OCI-LY7 (cell line): ENCODE results near the gene CLDN22. TPM values are rescaled to one million over a fixed set of nuclear protein-coding genes. Genes with fewer than 3 reads are reported as not detected.

Experiments used
- BruUV-seq: library from RNA; stranded (reverse); fragments of 400-500 nt; replicated peaks from 2 replicates; lab custom pipeline; 2021; lab: Mats Ljungman, UMichigan
- CTCF ChIA-PET: fragments of 300-600 bp; sonication (Branson Sonifier 250); formaldehyde crosslinking; loops from one replicate; lab custom pipeline; 2022; ENCODE audit warnings: antibody characterized with exemption; ENCODE audit not compliant: unreplicated experiment; lab: Charles Lee
- POLR2A ChIA-PET: fragments of 300-600 bp; sonication (Branson Sonifier 250); formaldehyde crosslinking; loops from one replicate; lab custom pipeline; 2022; ENCODE audit warnings: antibody characterized with exemption; lab: Charles Lee
- DNase-seq: peaks from one replicate; pipeline ENCODE4 v3.0.0-alpha.2; 2015; ENCODE audit warnings: low spot score
- H2AFZ ChIP-seq: fragments of 200-600 bp; sonication (generic), shearing (Covaris generic); 2 replicates; pipeline ENCODE4 v1.6.1; 2014; ENCODE audit warnings: mild to moderate bottlenecking, antibody characterized with exemption, low read length, moderate library complexity
- H3K27ac ChIP-seq: fragments of 200-600 bp; sonication (generic); 2 replicates; pipeline ENCODE4 v1.5.1; 2014; ENCODE audit warnings: mixed run types, low read depth, mild to moderate bottlenecking, moderate library complexity, low read length, inconsistent platforms; ENCODE audit not compliant: poor library complexity, severe bottlenecking
- H3K36me3 ChIP-seq: fragments of 200-600 bp; sonication (generic); 2 replicates; pipeline ENCODE4 v1.6.1; 2014; ENCODE audit warnings: mild to moderate bottlenecking, antibody characterized with exemption, low read length, moderate library complexity, mixed read lengths; ENCODE audit not compliant: insufficient read depth
- H3K4me1 ChIP-seq: fragments of 200-600 bp; sonication (generic); 2 replicates; pipeline ENCODE4 v1.5.1; 2014; ENCODE audit warnings: mild to moderate bottlenecking, low read length; ENCODE audit not compliant: insufficient read depth, poor library complexity, severe bottlenecking
- H3K4me2 ChIP-seq: fragments of 200-600 bp; sonication (generic); 2 replicates; pipeline ENCODE4 v1.6.1; 2014; ENCODE audit warnings: mild to moderate bottlenecking, low read length
- H3K4me3 ChIP-seq: fragments of 200-600 bp; sonication (generic); 2 replicates; pipeline ENCODE4 v1.5.1; 2014; ENCODE audit warnings: mild to moderate bottlenecking, low read depth, low read length; ENCODE audit not compliant: poor library complexity, severe bottlenecking
- H3K79me2 ChIP-seq: fragments of 200-600 bp; sonication (generic); 2 replicates; pipeline ENCODE4 v1.6.1; 2016; ENCODE audit warnings: low read depth, mild to moderate bottlenecking, low read length, moderate library complexity, mixed read lengths; ENCODE audit not compliant: insufficient read depth
- H3K9me2 ChIP-seq: fragments of 200-600 bp; sonication (generic); 2 replicates; pipeline ENCODE4 v1.6.1; 2016; ENCODE audit warnings: mild to moderate bottlenecking, low read length, mixed read lengths; ENCODE audit not compliant: insufficient read depth
- H3K9me3 ChIP-seq: fragments of 200-600 bp; sonication (generic); 2 replicates; pipeline ENCODE4 v1.6.1; 2014; ENCODE audit warnings: mild to moderate bottlenecking, mixed run types, low read length, mixed read lengths
- H4K20me1 ChIP-seq: fragments of 200-600 bp; sonication (generic); 2 replicates; pipeline ENCODE4 v1.6.1; 2014; ENCODE audit warnings: mild to moderate bottlenecking, antibody characterized with exemption, low read length, moderate library complexity, mixed read lengths; ENCODE audit not compliant: insufficient read depth
- CTCF ChIP-seq: fragments of 200-600 bp; sonication (generic); conservative IDR thresholded peaks from 2 replicates; pipeline ENCODE4 v1.5.1; 2014; ENCODE audit warnings: mild to moderate bottlenecking, antibody characterized with exemption, low read length, moderate library complexity, mixed read lengths
- EZH2phosphoT487 ChIP-seq: fragments of 200-600 bp; sonication (generic); IDR thresholded peaks from 2 replicates; pipeline ENCODE4 v1.6.1; 2018; ENCODE audit warnings: low read depth, borderline replicate concordance, mild to moderate bottlenecking, mixed run types, antibody characterized with exemption, low read length, moderate library complexity, mixed read lengths
- intact Hi-C: fragments of 100-400 bp; cut with micrococcal nuclease; formaldehyde crosslinking; loops from one replicate; pipeline ENCODE4 v1.10.0; 2022; ENCODE audit not compliant: unreplicated experiment
- total RNA-seq, 2 experiments: library from RNA; depleted of rRNA in 1 of 2; stranded (reverse); fragments of >200 nt in 1 of 2; shearing (Covaris generic) in 1 of 2; gene quantifications; 2 replicates each; pipeline ENCODE4 v1.2.3, GENCODE V29; 2014 to 2022

The CLDN22 gene
- total RNA-seq, 2 experiments from 2014 or later: not detected

GRCh38 chr4:183343730-183344129 is 23.7 kb upstream of the CLDN22 start:
- Histone ChIP-seq H3K9me2 (no peaks in the 10 kb centered on the region), H3K36me3 (no peaks in the 10 kb centered on the region), H3K9me3 (no peaks in the 10 kb centered on the region), H4K20me1 (no peaks in the 10 kb centered on the region), H3K4me1 (no peaks in the 10 kb centered on the region), H2AFZ (no peak overlapping the region), H3K27ac (no peak overlapping the region), H3K79me2 (no peaks in the 10 kb centered on the region), H3K4me2 (no peak overlapping the region), H3K4me3 (no peak overlapping the region)
- no TSS peak for BruUV-seq
- intact Hi-C loops: no loop called here
- TF ChIP-seq CTCF: no peak
- no peak for TF ChIP-seq EZH2phosphoT487
- DNase-seq: no peak
- CTCF ChIA-PET: no interaction called here
- POLR2A ChIA-PET: no interaction called here

- H2AFZ ChIP-seq: no peak overlapping the region
- POLR2A ChIA-PET: no interaction called here
Measured at GRCh38 chr4:183342541-183343533, 22.8 kb upstream of the CLDN22 start.

More at GRCh38 chr4:183342541-183343533, 22.8 kb upstream of the CLDN22 start:
- Histone ChIP-seq H4K20me1 (no peaks in the 10 kb centered on the region), H3K4me2 (no peak overlapping the region), H3K27ac (no peak overlapping the region), H3K9me2 (no peaks in the 10 kb centered on the region), H3K36me3 (no peaks in the 10 kb centered on the region), H3K4me3 (no peak overlapping the region), H3K9me3 (no peaks in the 10 kb centered on the region), H3K4me1 (no peaks in the 10 kb centered on the region), H3K79me2 (no peaks in the 10 kb centered on the region)
- DNase-seq: no peak
- BruUV-seq: no TSS peak
- CTCF ChIA-PET: no interaction called here
- intact Hi-C loops: no loop called here
- TF ChIP-seq CTCF: no peak
- no peak for TF ChIP-seq EZH2phosphoT487
